A204.1 (cell line): Measurements from ENCODE around the gene SLC10A7.

Experiments used
- FAIRE-seq: peaks from 2 replicates; lab custom pipeline; 2012; peaks lifted over from hg19 to GRCh38; lab: Jason Lieb, UNC

The SLC10A7 gene

DNA sequence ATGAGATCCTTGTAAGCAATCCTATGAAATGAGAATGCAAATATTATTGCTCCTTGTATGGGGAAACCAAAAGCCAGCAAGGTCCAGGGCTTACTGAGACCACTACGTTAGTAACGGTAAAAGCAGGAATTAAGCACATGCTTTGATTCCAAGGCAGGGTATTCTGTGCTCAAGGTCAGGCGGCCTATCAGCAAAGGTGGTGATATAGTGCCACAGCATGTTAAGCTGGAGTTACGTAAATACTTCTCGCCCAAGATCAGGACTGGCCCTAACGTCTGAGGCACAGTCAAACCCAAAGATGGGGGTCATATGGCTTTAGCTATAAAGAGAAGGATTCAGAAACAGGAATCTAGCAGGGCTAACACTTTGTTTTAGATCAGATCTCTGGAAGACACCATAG, 27.6 kb downstream of the SLC10A7 start:
- FAIRE-seq: no peak

DNA sequence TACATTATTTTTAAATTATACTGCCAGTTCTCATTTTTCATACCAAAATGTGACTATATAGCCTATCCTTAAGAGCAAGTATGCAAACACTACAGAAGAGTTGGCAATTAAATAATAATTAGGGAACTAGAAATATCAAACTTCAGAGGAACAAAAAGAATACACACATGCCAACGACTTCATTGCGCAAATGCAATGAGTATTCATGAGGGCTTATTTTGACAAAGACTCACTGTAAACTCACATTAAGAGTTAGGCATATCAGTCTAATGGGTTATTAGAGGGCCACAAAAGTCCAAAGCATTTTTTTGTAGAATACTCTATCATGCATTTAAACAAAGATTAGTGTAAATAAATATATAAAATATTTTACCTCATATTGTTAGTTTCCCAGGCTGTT, 31.6 kb downstream of the SLC10A7 start:
- no peak for FAIRE-seq

- no peak for FAIRE-seq
Measured at GRCh38 chr4:146488495-146489174, 33.1 kb downstream of the SLC10A7 start.

DNA sequence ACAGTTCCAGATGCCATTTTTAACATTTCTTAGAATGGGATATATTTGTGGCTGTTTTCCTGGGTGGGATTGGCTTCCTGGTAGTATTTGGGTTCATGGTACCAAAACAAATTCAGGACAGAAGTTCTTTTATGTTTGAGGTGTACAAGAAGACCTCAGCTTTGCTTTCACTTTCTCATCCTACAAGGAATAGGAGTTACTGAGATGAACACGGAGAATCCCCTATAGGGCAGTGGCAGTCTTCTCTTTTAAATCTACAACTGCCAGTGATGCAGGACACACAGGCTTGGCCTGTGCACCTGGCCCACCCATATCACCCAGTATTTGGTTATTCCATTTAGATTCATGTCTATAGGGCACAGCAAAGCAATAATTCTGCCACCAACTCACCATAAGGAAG, 35.2 kb downstream of the SLC10A7 start:
- no peak for FAIRE-seq

- peak; percentile 9 for FAIRE-seq
Measured at GRCh38 chr4:146485968-146486367, 35.8 kb downstream of the SLC10A7 start.

DNA sequence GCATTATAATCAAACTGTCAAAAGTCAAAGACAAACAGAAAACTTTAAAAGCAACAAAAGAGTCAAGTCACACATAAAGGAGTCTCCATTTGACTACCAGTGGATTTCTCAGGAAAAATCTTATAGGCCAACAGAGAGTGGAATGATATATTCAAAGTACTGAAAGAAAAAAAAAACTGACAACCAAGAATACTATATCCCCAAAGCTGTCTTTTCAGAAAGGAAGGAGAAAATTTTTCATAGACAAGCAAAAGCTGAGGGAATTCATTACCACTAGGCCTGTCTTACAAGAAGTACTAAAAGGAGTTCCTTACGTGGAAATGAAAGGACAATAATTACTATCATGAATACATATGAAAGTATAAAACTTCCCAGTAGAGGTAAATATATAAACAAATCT, 39.0 kb downstream of the SLC10A7 start:
- no peak for FAIRE-seq

DNA sequence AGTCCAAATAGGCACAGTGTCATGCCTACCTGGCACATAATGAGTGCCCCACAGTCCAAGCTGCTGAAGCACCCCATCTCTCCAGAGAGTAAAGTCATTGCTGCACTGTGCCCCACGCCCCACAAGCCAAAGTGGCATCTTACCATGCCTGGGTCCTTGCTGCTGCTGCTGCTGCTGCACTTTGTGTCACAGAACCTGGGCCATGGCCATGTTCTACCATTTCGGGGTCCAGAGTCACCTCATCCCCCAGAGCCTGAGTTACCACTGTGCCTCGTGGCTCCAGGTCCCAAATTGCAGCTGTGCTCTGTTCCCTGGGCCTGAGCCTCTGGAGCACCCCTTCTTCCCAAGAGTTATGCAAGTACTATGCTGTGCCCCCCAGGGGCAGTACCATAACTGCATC, 40.5 kb downstream of the SLC10A7 start:
- FAIRE-seq: no peak

DNA sequence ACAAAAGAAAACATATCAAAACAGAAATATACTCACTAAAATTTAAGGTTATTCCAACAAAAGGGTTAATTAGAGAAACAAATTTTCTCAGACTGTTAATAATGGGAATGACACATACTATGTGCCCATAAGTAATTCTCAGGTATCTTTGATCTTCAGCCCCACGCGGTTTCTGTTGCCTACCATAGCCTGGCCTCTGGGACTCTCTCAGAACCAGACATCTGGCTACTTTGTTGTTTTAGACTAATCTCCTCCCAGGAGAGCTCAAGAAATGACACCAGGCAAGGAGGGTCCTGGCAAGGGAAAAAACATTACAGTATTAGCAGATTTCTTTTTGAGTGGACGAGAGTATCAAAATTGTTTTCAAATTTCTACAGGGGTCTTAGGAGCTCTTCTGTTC, 43.7 kb downstream of the SLC10A7 start:
- no peak for FAIRE-seq

GRCh38 chr4:146477054-146477453, 44.7 kb downstream of the SLC10A7 start:
- no peak for FAIRE-seq

GRCh38 chr4:146472404-146472803, 49.3 kb downstream of the SLC10A7 start:
- FAIRE-seq: no peak

DNA sequence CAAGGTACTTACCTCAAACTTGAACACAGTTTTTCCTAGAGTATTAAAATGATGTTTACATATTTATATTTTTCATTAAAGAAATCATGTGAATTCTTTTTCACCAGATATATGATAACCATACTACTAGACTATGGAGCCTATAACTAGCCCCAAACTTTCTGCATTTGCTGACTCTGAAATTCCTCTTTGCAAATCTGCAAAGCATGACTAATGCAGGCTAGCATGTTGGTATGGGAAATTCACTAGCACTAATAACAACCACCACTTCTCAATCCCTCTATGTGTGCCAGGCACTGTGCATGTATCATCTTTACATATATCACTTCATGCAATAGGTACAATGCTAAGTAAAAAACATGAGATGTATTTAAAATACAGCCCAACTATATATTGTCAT, 51.1 kb downstream of the SLC10A7 start:
- no peak for FAIRE-seq

DNA sequence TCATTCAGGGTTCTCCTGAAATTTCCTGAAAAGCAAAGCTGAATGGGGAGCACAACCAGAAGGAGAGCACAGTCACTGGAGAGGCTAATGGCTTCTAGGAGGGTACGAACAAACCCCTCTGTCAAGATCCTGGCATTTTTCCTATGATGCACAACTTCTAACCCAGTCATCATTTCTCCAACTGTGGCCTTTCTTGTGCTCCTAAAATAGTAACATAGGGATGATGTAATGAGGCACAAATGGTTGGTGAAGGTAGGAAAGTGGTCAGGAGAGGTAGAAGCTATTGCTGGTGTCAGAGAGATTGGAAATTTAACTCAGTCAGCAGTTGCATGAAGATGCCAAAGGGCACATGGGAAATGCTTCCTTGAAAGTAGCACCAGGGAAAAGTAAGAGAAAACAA, 52.7 kb downstream of the SLC10A7 start:
- FAIRE-seq: no peak

DNA sequence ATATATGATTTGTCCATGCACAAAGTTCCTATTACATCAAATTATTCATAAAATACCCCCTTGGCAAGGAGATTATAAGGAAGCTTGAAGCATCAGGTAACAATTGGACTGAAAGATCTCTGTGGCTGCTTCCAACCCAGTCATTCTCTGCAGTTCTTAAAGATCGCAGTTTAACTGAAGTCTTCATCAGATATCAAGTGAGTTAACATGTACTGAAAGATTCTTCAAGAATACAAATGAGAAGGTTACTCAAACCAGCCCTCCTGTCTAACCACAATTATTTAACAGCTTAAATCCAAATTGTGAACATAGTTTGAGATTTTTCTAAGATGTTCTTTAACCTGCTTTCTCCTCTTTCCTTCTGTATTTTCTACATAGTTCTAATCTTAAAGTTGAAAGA, 56.1 kb downstream of the SLC10A7 start:
- no peak for FAIRE-seq

DNA sequence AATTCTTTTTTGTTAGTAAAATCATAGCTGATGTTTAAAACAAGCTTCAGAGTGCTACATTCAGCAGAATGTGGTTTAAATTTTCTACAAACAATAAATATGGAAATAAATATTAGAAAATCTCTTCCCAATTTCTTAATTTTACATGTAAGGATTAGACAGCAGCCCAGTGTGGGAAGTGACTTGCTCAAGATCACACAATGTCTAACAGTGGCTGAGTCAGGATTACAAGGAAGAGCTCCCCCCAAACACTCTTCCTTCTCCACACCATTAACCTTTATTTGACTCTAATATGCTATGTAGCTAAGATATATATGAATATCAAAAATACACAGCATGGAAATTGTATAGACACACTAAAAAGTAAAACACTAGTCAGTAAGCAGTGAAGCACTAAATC, 59.5 kb downstream of the SLC10A7 start:
- FAIRE-seq: no peak

GRCh38 chr4:146458594-146458993, 63.1 kb downstream of the SLC10A7 start:
- no peak for FAIRE-seq

DNA sequence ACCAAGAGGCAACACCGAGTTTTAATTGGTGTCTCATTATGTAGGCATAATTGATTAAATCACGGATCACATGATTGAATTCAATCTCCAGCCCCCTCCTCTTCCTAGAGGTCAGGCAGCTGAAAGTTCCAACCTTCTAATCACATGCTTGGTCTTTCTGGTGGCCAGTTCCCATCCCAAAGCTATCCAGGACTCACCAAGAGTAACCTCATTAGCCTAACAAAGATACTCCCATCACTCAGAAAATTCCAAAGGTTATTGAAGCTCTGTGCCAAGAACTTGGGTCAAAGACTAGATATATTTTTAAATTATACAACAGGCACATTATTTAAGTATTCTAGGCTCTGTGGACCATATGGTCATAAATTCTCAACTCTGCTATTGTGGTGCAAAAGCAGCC, 65.1 kb downstream of the SLC10A7 start:
- FAIRE-seq: no peak

DNA sequence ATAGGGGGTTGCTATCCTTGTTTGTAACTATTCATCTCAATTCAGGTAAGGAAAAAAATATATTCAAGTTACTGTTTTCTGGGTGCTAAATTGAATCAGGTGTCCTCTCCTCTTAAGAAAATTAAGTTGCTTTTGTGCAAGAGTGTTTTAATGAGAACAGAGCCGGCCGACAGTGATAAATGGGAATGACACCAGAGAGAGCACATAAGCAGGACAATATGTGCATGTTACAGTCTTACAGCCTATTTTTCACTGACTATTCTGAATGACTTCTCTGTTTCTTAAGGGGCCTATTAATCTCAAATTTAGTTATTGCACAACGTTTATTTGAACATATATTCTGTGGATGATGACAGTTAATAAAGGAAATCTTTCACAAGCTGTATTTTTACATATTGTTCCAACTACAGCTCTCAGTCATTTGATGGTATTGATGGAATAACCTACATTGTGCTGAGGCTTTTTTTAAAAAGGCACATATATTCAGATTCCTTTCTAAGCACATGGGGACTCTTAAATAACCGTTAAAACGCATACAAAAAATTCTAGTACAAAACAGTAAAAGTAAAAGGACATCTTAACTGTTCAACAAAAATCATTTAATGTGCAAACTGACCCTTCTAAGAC, 68.4 kb downstream of the SLC10A7 start:
- FAIRE-seq: no peak

DNA sequence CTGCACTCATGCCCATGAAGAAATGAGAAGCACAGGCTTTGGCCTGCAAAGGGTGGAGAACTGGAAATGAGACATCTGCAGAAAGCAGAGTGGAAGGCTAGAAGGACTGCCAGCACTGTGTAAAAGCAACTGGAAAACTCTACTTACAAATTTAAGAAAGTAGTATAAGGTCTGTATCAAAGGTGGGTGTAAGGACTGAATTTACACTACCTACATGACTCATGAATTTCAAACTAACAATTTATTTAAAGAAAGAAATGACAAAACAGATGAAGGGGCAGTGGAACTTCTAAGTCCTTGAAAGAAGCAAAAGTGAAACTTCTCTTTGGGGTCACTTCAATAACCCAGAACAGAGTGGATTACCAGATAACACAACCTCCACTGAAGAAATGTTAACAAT, 71.2 kb downstream of the SLC10A7 start:
- no peak for FAIRE-seq

DNA sequence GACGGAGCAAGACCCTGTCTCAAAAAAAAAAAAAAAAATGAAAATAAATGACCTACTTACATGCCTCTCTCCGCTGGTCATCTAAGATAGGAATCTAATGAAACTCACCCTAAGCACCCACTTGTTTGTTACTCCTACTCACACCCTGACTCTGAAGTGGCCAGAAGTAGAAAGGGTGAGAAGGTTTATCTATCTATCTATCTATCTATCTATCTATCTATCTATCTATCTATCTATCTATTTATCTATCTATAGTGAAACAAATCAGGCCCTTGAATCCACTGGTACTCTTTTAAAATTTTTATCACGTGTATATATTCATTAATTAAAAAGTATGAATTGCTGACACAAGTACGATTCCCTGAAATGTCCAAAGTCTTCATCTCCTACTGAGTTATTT, 75.2 kb downstream of the SLC10A7 start:
- no peak for FAIRE-seq

GRCh38 chr4:146445198-146446150, 76.3 kb downstream of the SLC10A7 start:
- no peak for FAIRE-seq

DNA sequence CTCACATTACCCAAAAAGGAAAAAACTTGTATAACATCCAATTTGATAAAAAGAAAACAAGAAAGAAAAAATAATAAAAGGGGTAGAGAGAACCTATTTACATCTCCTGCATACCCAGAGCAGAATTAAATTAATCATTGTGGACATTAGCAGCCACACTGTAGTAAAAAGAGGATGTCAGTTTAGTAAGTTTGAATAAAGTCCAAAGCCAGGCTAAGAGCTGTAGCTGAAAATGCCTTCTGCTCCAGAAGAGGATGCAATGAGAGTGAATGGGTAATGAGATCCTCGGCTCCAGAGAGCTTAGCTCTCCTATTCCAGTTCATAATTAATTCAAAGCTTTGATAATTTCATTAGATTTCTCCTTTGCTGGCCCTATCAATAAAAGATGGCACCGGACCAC, 78.2 kb downstream of the SLC10A7 start:
- FAIRE-seq: no peak

DNA sequence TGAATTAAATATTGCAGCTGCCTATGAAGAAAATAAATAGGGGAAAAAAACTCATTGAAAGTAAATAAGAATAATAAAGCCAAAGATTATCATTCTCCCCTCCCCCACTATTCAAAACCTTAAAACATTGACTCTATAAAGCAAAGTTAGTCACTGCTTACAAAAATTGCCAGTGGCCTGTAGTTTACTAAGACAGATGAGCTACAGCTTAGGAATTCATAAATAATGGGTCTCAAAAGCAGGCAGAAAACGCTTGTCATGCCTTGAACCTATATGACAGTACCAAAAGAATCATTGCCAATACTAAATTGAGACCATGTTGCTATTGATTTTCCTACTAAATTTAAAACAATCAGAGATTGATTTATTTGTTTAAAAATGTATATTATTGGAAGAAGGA, 78.9 kb downstream of the SLC10A7 start:
- FAIRE-seq: no peak

DNA sequence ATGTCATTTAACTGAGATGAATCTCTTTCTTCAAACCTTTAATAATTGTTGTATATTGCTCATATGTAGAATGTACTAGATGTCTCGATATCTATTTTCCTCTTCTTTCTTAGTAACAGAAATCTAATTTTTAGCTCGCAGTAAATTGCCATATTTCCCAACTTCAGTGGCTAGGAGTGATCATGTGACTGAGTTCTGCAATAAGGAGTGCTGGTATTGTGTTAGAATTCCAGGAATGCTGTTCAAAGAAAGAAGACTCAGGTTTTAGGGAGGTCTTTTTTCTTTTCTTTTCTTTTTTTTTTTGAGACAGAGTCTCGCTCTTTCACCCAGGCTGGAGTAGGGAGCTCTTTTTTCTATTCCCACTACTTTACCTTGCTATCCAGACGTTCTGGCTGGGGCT, 81.7 kb downstream of the SLC10A7 start:
- FAIRE-seq: no peak
